ENCODE results near the gene LAPTM4A.

DNA sequence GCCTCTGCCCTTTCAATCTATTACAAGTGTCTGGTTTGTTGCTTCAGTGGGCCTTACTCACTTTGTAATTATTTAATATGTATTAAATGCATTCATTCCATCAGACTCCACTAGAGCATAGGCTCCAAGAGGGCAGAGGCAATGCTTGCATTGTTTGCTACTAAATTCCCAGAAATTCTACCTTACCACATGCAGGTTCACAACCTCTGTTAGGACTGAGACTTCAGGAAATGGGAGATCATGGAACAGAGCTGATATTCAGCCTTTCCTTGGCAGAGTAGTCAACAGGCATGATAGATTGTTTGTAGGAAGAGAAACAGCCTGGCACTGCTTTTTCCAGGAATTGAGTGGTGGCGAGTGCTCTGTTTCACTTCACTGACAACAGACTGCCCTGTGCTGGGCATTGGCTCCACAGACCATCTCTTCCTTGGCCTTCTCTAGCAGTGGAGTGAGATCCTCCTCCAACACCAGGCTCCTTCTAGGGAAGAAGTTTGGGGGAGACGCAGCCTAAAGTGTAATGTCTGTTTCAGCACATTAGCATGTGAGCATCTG, 32.8 kb downstream of the LAPTM4A start:
- TF ChIP-seq, protein P1, sequence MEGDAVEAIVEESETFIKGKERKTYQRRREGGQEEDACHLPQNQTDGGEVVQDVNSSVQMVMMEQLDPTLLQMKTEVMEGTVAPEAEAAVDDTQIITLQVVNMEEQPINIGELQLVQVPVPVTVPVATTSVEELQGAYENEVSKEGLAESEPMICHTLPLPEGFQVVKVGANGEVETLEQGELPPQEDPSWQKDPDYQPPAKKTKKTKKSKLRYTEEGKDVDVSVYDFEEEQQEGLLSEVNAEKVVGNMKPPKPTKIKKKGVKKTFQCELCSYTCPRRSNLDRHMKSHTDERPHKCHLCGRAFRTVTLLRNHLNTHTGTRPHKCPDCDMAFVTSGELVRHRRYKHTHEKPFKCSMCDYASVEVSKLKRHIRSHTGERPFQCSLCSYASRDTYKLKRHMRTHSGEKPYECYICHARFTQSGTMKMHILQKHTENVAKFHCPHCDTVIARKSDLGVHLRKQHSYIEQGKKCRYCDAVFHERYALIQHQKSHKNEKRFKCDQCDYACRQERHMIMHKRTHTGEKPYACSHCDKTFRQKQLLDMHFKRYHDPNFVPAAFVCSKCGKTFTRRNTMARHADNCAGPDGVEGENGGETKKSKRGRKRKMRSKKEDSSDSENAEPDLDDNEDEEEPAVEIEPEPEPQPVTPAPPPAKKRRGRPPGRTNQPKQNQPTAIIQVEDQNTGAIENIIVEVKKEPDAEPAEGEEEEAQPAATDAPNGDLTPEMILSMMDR (IDR thresholded peaks at IDR 0.05), result no peak
- no peak for TF ChIP-seq POLR2A (IDR thresholded peaks at IDR 0.05)

Data from Peyer's patch (tissue), 4 donors.